ENCODE measurements around the gene YLPM1. TPM values are rescaled to one million over a fixed set of nuclear protein-coding genes. Genes with fewer than 3 reads are reported as not detected.

Gene YLPM1
- total RNA-seq, 1 donor = 44.5 TPM

- TF ChIP-seq CTCF (IDR thresholded peaks at IDR 0.05; ENCODE audit: insufficient read depth, low read depth, low read length) = no peak
- no peak overlapping the region for H3K4me3 ChIP-seq (ENCODE audit: low read depth, low read length)
- DNase-seq (ENCODE audit: low read depth) = no peak
Observed at GRCh38 chr14:74801396-74801795, 38.3 kb downstream of the YLPM1 start.

- peak; percentile 60 for TF ChIP-seq CTCF (IDR thresholded peaks at IDR 0.05; ENCODE audit: insufficient read depth, low read depth, low read length)
- H3K4me3 ChIP-seq (ENCODE audit: low read depth, low read length) = no peak overlapping the region
- peak; percentile 54 for DNase-seq (ENCODE audit: low read depth)
Observed at GRCh38 chr14:74804219-74804825, 41.2 kb downstream of the YLPM1 start.

GRCh38 chr14:74807853-74808545 is 44.9 kb downstream of the YLPM1 start:
- DNase-seq (ENCODE audit: low read depth) = no peak
- H3K4me3 ChIP-seq (ENCODE audit: low read depth, low read length) = no peak overlapping the region
- TF ChIP-seq CTCF (IDR thresholded peaks at IDR 0.05; ENCODE audit: insufficient read depth, low read depth, low read length) = no peak

- DNase-seq (ENCODE audit: low read depth) = no peak
- no peak overlapping the region for H3K4me3 ChIP-seq (ENCODE audit: low read depth, low read length)
- no peak for TF ChIP-seq CTCF (IDR thresholded peaks at IDR 0.05; ENCODE audit: insufficient read depth, low read depth, low read length)
Observed at GRCh38 chr14:74816124-74816523, 53.0 kb downstream of the YLPM1 start.

GRCh38 chr14:74820288-74820687 is 57.2 kb downstream of the YLPM1 start:
- no peak for DNase-seq (ENCODE audit: low read depth)
- no peak overlapping the region for H3K4me3 ChIP-seq (ENCODE audit: low read depth, low read length)
- no peak for TF ChIP-seq CTCF (IDR thresholded peaks at IDR 0.05; ENCODE audit: insufficient read depth, low read depth, low read length)

- H3K4me3 ChIP-seq (ENCODE audit: low read depth, low read length) = no peak overlapping the region
- no peak for DNase-seq (ENCODE audit: low read depth)
- TF ChIP-seq CTCF (IDR thresholded peaks at IDR 0.05; ENCODE audit: insufficient read depth, low read depth, low read length) = no peak
Observed at GRCh38 chr14:74821267-74821915, 58.3 kb downstream of the YLPM1 start.

Data from fibroblast of villous mesenchyme (primary cell).